H7 (cell line): Measurements from ENCODE around the gene THRB. TPM values are rescaled to one million over a fixed set of nuclear protein-coding genes. Genes with fewer than 3 reads are reported as not detected.

Source experiments
- DNase-seq: peaks from one replicate; pipeline ENCODE4 v3.0.0; 2012
- H3K27me3 ChIP-seq: 2 replicates; pipeline ENCODE4 v1.6.0; 2011; ENCODE audit warnings: mild to moderate bottlenecking, low read length; ENCODE audit not compliant: control insufficient read depth, insufficient read depth
- H3K36me3 ChIP-seq: replicated peaks from 2 replicates; pipeline ENCODE4 v1.5.1; 2011; ENCODE audit warnings: low read length; ENCODE audit not compliant: control insufficient read depth, insufficient read depth
- H3K4me3 ChIP-seq: 2 replicates; pipeline ENCODE4 v1.5.1; 2011; ENCODE audit warnings: low read depth, mild to moderate bottlenecking, control low read depth, low read length, moderate library complexity; ENCODE audit not compliant: insufficient read depth
- total RNA-seq: library from RNA; depleted of rRNA; stranded (reverse); fragments of >200 nt; shearing (Covaris generic); gene quantifications from 2 replicates; pipeline ENCODE4 v1.2.3, GENCODE V29; 2014

Gene THRB
- total RNA-seq, 1 experiment from 2014 or later: 1.0 TPM

GRCh38 chr3:24387000-24387399, 107.7 kb downstream of the THRB start:
- no peaks in the 10 kb centered on the region for H3K36me3 ChIP-seq
- no peak for DNase-seq
- H3K4me3 ChIP-seq: no peak overlapping the region
- no peaks in the 10 kb centered on the region for H3K27me3 ChIP-seq

- H3K4me3 ChIP-seq: no peak overlapping the region
- no peak for DNase-seq
- no peaks in the 10 kb centered on the region for H3K36me3 ChIP-seq
- H3K27me3 ChIP-seq: no peaks in the 10 kb centered on the region
Observed at GRCh38 chr3:24386458-24386857, 108.2 kb downstream of the THRB start.

GRCh38 chr3:24385012-24385615, 109.5 kb downstream of the THRB start:
- Histone ChIP-seq H3K4me3 (no peak overlapping the region), H3K27me3 (no peaks in the 10 kb centered on the region), H3K36me3 (no peaks in the 10 kb centered on the region)
- DNase-seq: no peak

- Histone ChIP-seq H3K27me3 (no peaks in the 10 kb centered on the region), H3K4me3 (no peak overlapping the region), H3K36me3 (no peaks in the 10 kb centered on the region)
- DNase-seq: no peak
Observed at GRCh38 chr3:24382647-24383046, 112.0 kb downstream of the THRB start.

- no peaks in the 10 kb centered on the region for H3K27me3 ChIP-seq
- no peaks in the 10 kb centered on the region for H3K36me3 ChIP-seq
- no peak for DNase-seq
- no peak overlapping the region for H3K4me3 ChIP-seq
Observed at GRCh38 chr3:24379936-24380335, 114.7 kb downstream of the THRB start.

GRCh38 chr3:24378313-24378712, 116.3 kb downstream of the THRB start:
- Histone ChIP-seq H3K4me3 (no peak overlapping the region), H3K36me3 (no peaks in the 10 kb centered on the region), H3K27me3 (no peaks in the 10 kb centered on the region)
- DNase-seq: no peak

- no peaks in the 10 kb centered on the region for H3K36me3 ChIP-seq
- no peak for DNase-seq
- H3K27me3 ChIP-seq: no peaks in the 10 kb centered on the region
- H3K4me3 ChIP-seq: no peak overlapping the region
Observed at GRCh38 chr3:24377218-24377993, 117.2 kb downstream of the THRB start.

GRCh38 chr3:24375947-24376384, 118.7 kb downstream of the THRB start:
- Histone ChIP-seq H3K27me3 (no peaks in the 10 kb centered on the region), H3K4me3 (no peak overlapping the region)
- DNase-seq: no peak

GRCh38 chr3:24374801-24375200, 119.8 kb downstream of the THRB start:
- Histone ChIP-seq H3K36me3 (no peaks in the 10 kb centered on the region), H3K27me3 (no peaks in the 10 kb centered on the region), H3K4me3 (no peak overlapping the region)
- no peak for DNase-seq

More at GRCh38 chr3:24375947-24376384, 118.7 kb downstream of the THRB start:
- H3K36me3 ChIP-seq: no peaks in the 10 kb centered on the region

- H3K4me3 ChIP-seq: no peak overlapping the region
- no peak for DNase-seq
Observed at GRCh38 chr3:24373198-24373959, 121.3 kb downstream of the THRB start.

GRCh38 chr3:24372559-24373197, 122.0 kb downstream of the THRB start:
- H3K36me3 ChIP-seq: no peaks in the 10 kb centered on the region
- H3K4me3 ChIP-seq: no peak overlapping the region
- no peaks in the 10 kb centered on the region for H3K27me3 ChIP-seq
- no peak for DNase-seq

More at GRCh38 chr3:24373198-24373959, 121.3 kb downstream of the THRB start:
- no peaks in the 10 kb centered on the region for H3K27me3 ChIP-seq
- no peaks in the 10 kb centered on the region for H3K36me3 ChIP-seq

GRCh38 chr3:24370352-24371090, 124.1 kb downstream of the THRB start:
- DNase-seq: no peak
- no peak overlapping the region for H3K4me3 ChIP-seq
- no peaks in the 10 kb centered on the region for H3K36me3 ChIP-seq
- H3K27me3 ChIP-seq: no peaks in the 10 kb centered on the region

- no peaks in the 10 kb centered on the region for H3K36me3 ChIP-seq
- no peak overlapping the region for H3K4me3 ChIP-seq
- no peak for DNase-seq
- no peaks in the 10 kb centered on the region for H3K27me3 ChIP-seq
Observed at GRCh38 chr3:24368605-24369004, 126.0 kb downstream of the THRB start.
